Measurements from ENCODE around the gene PRPSAP1. TPM values are rescaled to one million over a fixed set of nuclear protein-coding genes. Genes with fewer than 3 reads are reported as not detected.

The PRPSAP1 gene, protein sequence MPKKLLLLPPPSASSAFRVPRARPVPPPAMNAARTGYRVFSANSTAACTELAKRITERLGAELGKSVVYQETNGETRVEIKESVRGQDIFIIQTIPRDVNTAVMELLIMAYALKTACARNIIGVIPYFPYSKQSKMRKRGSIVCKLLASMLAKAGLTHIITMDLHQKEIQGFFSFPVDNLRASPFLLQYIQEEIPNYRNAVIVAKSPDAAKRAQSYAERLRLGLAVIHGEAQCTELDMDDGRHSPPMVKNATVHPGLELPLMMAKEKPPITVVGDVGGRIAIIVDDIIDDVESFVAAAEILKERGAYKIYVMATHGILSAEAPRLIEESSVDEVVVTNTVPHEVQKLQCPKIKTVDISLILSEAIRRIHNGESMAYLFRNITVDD
- 27.1 and 41.2 TPM in 2 replicates for total RNA-seq

DNA sequence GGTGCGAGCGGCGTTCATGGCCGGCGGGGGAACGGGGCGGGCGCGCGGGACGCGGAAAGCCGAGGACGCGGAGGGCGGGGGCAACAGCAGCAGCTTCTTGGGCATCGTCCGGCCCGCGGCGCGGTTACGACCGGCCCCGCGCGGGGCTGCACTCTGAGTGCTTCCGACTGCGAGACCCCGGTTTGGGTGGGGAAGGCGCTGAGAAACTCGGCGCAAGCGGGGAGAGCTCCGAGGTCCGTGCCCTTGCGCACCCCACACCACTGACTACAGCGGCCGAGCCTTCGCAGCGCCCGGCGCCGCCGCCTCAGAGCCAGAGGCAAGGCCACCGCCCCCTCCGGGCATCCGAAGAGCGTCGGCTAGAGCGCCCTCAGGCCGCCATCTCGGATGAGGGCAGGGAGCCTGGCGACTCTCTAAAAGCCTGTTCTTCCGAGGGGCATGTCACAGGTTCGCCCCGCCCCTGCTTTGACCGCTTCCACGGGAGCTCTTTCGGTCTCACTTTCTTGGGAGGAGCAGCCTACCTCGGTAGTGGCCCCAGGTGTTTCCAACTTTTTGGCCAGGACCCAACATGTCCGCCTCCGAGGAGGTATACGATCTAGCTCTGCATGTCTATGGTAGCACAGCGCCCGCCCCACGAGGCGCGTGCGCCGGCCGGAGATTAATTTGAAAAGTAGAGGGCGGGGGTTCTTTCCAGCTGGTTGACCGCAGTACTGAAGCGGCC, at the start of gene PRPSAP1:
PRPSAP1 (minus strand) TSS at position 318 of the 718 bp plus-strand sequence; CDS start at position 105, 213 bp downstream.

DNA sequence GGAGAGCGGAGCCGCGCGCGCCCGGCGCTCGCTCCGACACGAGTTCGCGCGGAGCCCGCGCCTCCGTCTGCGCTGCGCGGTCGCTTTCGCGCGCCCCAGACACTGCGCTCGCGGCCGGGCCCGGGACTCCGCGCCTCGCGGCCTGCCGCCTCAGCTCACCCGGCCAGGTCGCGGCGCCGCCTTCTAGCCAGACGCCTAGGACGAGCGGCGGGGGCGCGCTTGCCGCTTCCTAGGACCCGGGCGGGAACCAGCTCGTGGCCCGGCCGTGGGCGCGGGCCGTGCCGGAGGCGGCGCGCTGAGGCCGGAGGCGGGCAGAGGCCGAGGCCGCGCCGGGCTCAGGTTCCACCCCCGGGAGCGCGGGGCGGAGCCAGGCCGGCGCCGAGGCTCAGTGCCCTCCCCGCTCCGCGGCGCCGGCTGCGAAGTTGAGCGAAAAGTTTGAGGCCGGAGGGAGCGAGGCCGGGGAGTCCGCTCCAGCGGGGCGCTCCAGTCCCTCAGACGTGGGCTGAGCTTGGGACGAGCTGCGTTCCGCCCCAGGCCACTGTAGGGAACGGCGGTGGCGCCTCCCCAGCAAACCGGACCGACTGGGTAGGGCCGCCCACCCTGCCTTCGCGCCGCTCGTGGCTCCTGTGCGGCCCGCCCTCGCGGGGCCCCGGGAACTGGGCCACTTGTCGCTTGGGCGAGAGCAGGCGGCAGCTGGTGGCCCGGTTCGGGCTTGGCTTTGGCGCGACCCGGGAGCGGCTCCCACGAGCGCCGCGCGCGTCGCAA, 30.7 kb upstream of the PRPSAP1 start, which contains the start of gene SPHK1:
SPHK1 (plus strand) TSS at position 388 of the 765 bp plus-strand sequence. CDS start 1,036 bp downstream, outside the sequence.

DNA sequence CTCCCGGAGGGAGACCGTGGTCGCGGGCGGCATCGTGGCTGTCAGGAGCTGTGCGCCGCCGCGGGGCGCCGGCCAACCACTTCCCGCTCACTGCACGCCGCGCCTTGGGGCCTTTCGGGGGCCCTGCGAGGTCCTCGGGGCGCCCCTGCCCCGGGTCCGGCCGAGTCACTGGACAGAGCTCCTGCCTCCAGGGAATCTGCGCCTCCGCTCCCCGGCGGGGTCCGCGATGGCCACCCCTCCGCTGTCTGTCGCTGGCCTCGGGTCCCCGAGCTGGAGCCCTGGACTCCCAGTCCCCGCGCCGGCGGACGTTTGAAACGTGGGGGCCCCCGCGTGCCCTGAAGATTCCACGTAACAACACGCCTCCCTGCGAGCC, 45.8 kb downstream of the PRPSAP1 start, which contains the start of gene QRICH2:
QRICH2 (minus strand) TSS at position 311 of the 373 bp plus-strand sequence; CDS start at position 33, 278 bp downstream.

DNA sequence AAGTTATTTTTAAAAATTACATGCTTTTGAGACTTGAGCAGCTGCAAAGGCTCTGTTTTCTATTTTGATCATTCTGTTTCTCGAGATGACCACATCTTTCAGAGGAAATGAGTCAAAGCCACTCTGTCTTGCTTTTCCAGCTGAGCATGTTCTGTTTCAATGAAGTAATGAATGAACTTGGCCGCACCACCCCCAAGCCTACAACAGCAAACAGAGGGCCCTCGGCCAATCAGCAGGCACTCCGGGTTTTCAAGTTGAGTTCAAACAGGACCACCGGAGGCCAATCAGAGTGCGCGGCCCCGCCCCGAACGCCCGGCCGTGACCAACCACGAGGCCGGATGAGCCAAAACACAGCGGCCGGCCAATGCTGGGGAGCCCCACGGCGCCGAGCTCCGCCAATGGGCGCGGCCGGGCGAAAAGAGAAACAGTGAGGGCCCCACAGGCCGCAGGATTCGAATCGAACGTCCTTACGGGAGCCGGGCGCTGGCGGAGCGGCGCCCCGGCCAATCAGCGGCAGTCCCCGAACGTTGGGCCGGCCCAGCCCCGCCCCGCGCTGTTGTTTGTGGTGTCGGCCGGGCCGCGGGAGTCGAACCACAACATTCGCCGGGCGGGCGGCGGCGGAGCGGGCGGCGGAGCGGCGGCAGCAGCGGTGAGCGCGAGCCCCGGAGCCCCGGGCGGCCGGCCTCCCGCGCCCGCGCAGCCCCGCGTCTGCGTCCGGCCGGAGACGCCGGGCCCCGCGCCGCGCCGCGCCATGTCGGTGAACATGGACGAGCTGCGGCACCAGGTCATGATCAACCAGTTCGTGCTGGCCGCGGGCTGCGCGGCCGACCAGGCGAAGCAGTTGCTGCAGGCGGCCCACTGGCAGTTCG, 88.7 kb downstream of the PRPSAP1 start, which contains the start of gene UBALD2:
UBALD2 (plus strand) TSS at position 594 of the 869 bp plus-strand sequence; CDS start at position 752, 158 bp downstream.

Other genes with a start within 250 kb of the PRPSAP1 start
- gene FOXJ1, start 212.7 kb downstream of the PRPSAP1 start, total RNA-seq, result not detected in 2 replicates
- gene RNF157, start 113.4 kb downstream of the PRPSAP1 start, total RNA-seq, result 0.19 and 0.40 TPM in 2 replicates
- 3.4 and 3.9 TPM in 2 replicates for gene UBALD2, start 88.6 kb downstream of the PRPSAP1 start, total RNA-seq
- 2.1 and 3.2 TPM in 2 replicates for gene QRICH2, start 45.6 kb downstream of the PRPSAP1 start, total RNA-seq
- 32.3 and 43.1 TPM in 2 replicates for gene SPHK1, start 30.7 kb upstream of the PRPSAP1 start, total RNA-seq
- gene UBE2O, start 99.2 kb upstream of the PRPSAP1 start, total RNA-seq, result 20.1 and 23.4 TPM in 2 replicates
- gene AANAT, start 113.7 kb upstream of the PRPSAP1 start, total RNA-seq, result not detected in 2 replicates
- gene RHBDF2, start 147.5 kb upstream of the PRPSAP1 start, total RNA-seq, result 3.3 and 3.4 TPM in 2 replicates
- gene CYGB, start 183.8 kb upstream of the PRPSAP1 start, total RNA-seq, result 2.7 and 7.7 TPM in 2 replicates
- 1.1 and 1.6 TPM in 2 replicates for gene PRCD, start 186.1 kb upstream of the PRPSAP1 start, total RNA-seq
- 2.9 and 5.7 TPM in 2 replicates for gene ST6GALNAC2, start 231.9 kb upstream of the PRPSAP1 start, total RNA-seq